ENCODE measurements around the gene MAN1A1. TPM values are rescaled to one million over a fixed set of nuclear protein-coding genes. Genes with fewer than 3 reads are reported as not detected.

MAN1A1 gene
- total and polyA plus RNA-seq, 2 of the 8 experiments (the other 6 are each of a cell fraction or from before 2014, with no cell fraction given): 1.8 to 5.4 TPM

DNA sequence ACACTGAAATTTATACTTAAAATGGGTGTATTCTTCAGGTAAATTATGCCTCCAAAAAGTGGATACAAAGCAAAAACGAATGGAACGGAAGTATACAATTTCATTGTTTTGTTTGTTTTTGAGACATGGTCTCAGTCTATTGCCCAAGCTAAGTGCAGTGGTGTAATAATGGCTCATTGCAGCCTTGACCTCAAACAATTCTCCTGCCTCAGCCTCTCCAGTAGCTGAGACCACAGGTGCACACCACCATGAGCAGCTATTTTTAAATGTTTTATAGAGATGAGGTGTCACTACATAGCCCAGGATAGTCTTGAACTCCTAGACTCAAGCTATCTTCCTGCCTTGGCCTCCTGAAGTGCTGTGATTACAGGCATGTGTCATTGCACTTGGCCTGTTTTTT is 122.2 kb downstream of the MAN1A1 start:
- Histone ChIP-seq H2BK12ac (ENCODE audit: low read depth, low read length) (no peak overlapping the region), H3K23ac (ENCODE audit: insufficient read length) (no peak overlapping the region), H3K18ac (ENCODE audit: extremely low read depth, low read length) (no peak overlapping the region), H2BK120ac (replicated peaks; ENCODE audit: low read depth, low read length) (no peak overlapping the region), H2AK5ac (ENCODE audit: low read depth, low read length) (no peak overlapping the region), H3K4me1 (replicated peaks in 1 of 4; ENCODE audit: control insufficient read depth in 3 of 4, insufficient read depth in 4 of 4, low read length in 3 of 4) (no peaks in the 10 kb centered on the region), H4K91ac (replicated peaks; ENCODE audit: insufficient read length, low read length) (no peak overlapping the region), H3K36me3 (ENCODE audit: control insufficient read depth in 2 of 4, insufficient read depth in 4 of 4, low read length in 3 of 4) (no peaks in the 10 kb centered on the region), H4K5ac (ENCODE audit: insufficient read length, low read depth, low read length) (no peak overlapping the region), H2BK20ac (ENCODE audit: low read length) (no peak overlapping the region), H3K9ac (replicated peaks in 1 of 4; ENCODE audit: extremely low read depth in 1 of 4, low read depth in 3 of 4, low read length in 3 of 4) (no peak overlapping the region), H4K20me1 (replicated peaks in 1 of 2; ENCODE audit: control insufficient read depth in 1 of 2, insufficient read depth in 2 of 2, low read length in 2 of 2) (no peaks in the 10 kb centered on the region), H3K14ac (ENCODE audit: insufficient read length) (no peak overlapping the region), H2BK15ac (ENCODE audit: low read length) (no peak overlapping the region), H3K4me3 (ENCODE audit: extremely low read depth in 1 of 4, insufficient read depth in 2 of 4, low read depth in 3 of 4, low read length in 4 of 4) (no peak overlapping the region), H3K9me3 (ENCODE audit: insufficient read depth in 2 of 2, low read depth in 1 of 2, low read length in 1 of 2) (no peaks in the 10 kb centered on the region), H3K27me3 (replicated peaks in 1 of 4; ENCODE audit: control insufficient read depth in 3 of 4, extremely low read depth in 1 of 4, insufficient read depth in 3 of 4, low read length in 3 of 4) (no peaks in the 10 kb centered on the region), H3K56ac (replicated peaks; ENCODE audit: insufficient read length, low read depth, low read length) (no peak overlapping the region), H3K23me2 (ENCODE audit: low read depth, low read length) (no peaks in the 10 kb centered on the region), H3K79me2 (ENCODE audit: control insufficient read depth in 1 of 2, insufficient read depth in 2 of 2, low read length in 2 of 2) (no peaks in the 10 kb centered on the region), H4K8ac (ENCODE audit: extremely low read depth, insufficient read depth, low read length) (no peak overlapping the region), H3K79me1 (ENCODE audit: low read depth, low read length) (no peaks in the 10 kb centered on the region), H2BK5ac (ENCODE audit: low read depth, low read length) (no peak overlapping the region), H3K27ac (ENCODE audit: low read depth, low read length) (no peak overlapping the region), H2AFZ (ENCODE audit: low read length) (no peak overlapping the region), H3K4me2 (ENCODE audit: insufficient read depth in 1 of 2, low read depth in 2 of 2, low read length in 2 of 2) (no peak overlapping the region), H3K4ac (replicated peaks; ENCODE audit: insufficient read length, low read depth, low read length) (no peak overlapping the region)
- CTCF ChIA-PET (ENCODE audit: partially characterized antibody): no interaction called here
- DNase-seq (ENCODE audit: low read depth in 1 of 2, low spot score in 2 of 2): no peak
- POLR2A ChIA-PET (ENCODE audit: partially characterized antibody): no interaction called here
- no peak for TF ChIP-seq BACH1 (IDR thresholded peaks at IDR 0.05; ENCODE audit: low read length)
- TF ChIP-seq CHD1 (IDR thresholded peaks at IDR 0.05; ENCODE audit: low read depth, low read length): no peak
- TF ChIP-seq CEBPB (IDR thresholded peaks at IDR 0.05; ENCODE audit: low read depth, low read length): no peak
- no peak for TF ChIP-seq EP300 (IDR thresholded peaks at IDR 0.05; ENCODE audit: borderline replicate concordance in 1 of 2, low read depth in 2 of 2, low read length in 2 of 2)
- no peak for TF ChIP-seq PHF8 (conservative IDR thresholded peaks at IDR 0.05; ENCODE audit: low read depth, low read length)
- no peak for TF ChIP-seq GTF2F1 (IDR thresholded peaks at IDR 0.05; ENCODE audit: borderline replicate concordance, low read depth, low read length)
- no peak for TF ChIP-seq KDM1A (IDR thresholded peaks at IDR 0.05; ENCODE audit: borderline replicate concordance, low read length)
- TF ChIP-seq CTBP2 (IDR thresholded peaks at IDR 0.05; ENCODE audit: borderline replicate concordance, insufficient read depth, insufficient read length, low read length): no peak
- no peak for TF ChIP-seq E2F6 (IDR thresholded peaks at IDR 0.05)
- TF ChIP-seq NANOG (IDR thresholded peaks at IDR 0.05; ENCODE audit: insufficient read depth, low read depth, low read length, poor library complexity, severe bottlenecking): no peak
- TF ChIP-seq BRCA1 (IDR thresholded peaks at IDR 0.05; ENCODE audit: low read depth, low read length): no peak
- TF ChIP-seq BCL11A (IDR thresholded peaks at IDR 0.05; ENCODE audit: low read depth in 2 of 2, low read length in 2 of 2): no peak
- no peak for TF ChIP-seq SUZ12 (IDR thresholded peaks at IDR 0.05; ENCODE audit: low read length)
- TF ChIP-seq RFX5 (IDR thresholded peaks at IDR 0.05; ENCODE audit: borderline replicate concordance, low read depth, low read length): no peak
- WGBS, 2 experiments (ENCODE audit: extremely low coverage in 1 of 2, insufficient coverage in 1 of 2, insufficient read length in 1 of 2, insufficient replicate concordance in 2 of 2, low coverage in 1 of 2, low lambda C conversion rate in 2 of 2, missing lambda C conversion rate in 1 of 2): 86% methylated on average over 2 of the region's 2 CpGs; no CpG with 5 or more reads in 1 of the 2 experiments
- FAIRE-seq: no peak
